Nephron (organoid): Measurements from ENCODE around the gene C5orf34.
"Not testable (repeated sequence)": the region's sequence is repeated elsewhere in the genome, so short reads cannot be mapped to it uniquely, and the experiment has no call there.

Source experiments
- H3K27ac Mint-ChIP-seq, 3 experiments: 2 replicates each; pipeline ENCODE4 v1.8.0; 2020; ENCODE audit warnings: mixed read lengths in 3 of 3, mild to moderate bottlenecking in 2 of 3, moderate library complexity in 1 of 3
- H3K27me3 Mint-ChIP-seq: 2 replicates; pipeline ENCODE4 v1.8.0; 2021; ENCODE audit warnings: low read depth, mild to moderate bottlenecking, moderate library complexity, mixed read lengths
- H3K36me3 Mint-ChIP-seq: 2 replicates; pipeline ENCODE4 v1.8.0; 2020; ENCODE audit warnings: low read depth, mixed read lengths
- H3K4me1 Mint-ChIP-seq: 2 replicates; pipeline ENCODE4 v1.8.0; 2020; ENCODE audit warnings: mixed read lengths
- H3K4me3 Mint-ChIP-seq, 3 experiments: 2 replicates each; pipeline ENCODE4 v1.8.0; 2020; ENCODE audit warnings: mild to moderate bottlenecking in 3 of 3, mixed read lengths in 3 of 3, moderate library complexity in 2 of 3
- H3K9me3 Mint-ChIP-seq: 2 replicates; pipeline ENCODE4 v1.8.0; 2020; ENCODE audit warnings: mixed read lengths
- CTCF ChIP-seq, 3 experiments: fragments of 200-600 bp; sonication (generic); IDR thresholded peaks; one replicate each; pipeline ENCODE4 v1.5.0; 2021; ENCODE audit warnings: antibody characterized with exemption in 3 of 3; ENCODE audit not compliant: unreplicated experiment in 3 of 3

The C5orf34 gene

GRCh38 chr5:43484106-43484849 lies 30.7 kb downstream of the C5orf34 start:
- Mint-ChIP-seq H3K4me1 (peaks cover 17% of the 10 kb centered on the region), H3K4me3 (peak overlapping the region; percentile 97 to 99 (median 98)), H3K36me3 (no peaks in the 10 kb centered on the region), H3K27me3 (no peaks in the 10 kb centered on the region), H3K9me3 (no peaks in the 10 kb centered on the region), H3K27ac (peak overlapping the region; percentile 99)
- peak; percentile 75 to 79 (median 79) for TF ChIP-seq CTCF (IDR thresholded peaks at IDR 0.05; ENCODE audit: unreplicated experiment in 3 of 3)

- H3K27me3 Mint-ChIP-seq = no peaks in the 10 kb centered on the region
- H3K9me3 Mint-ChIP-seq = no peaks in the 10 kb centered on the region
- TF ChIP-seq CTCF (IDR thresholded peaks at IDR 0.05; ENCODE audit: unreplicated experiment in 3 of 3) = no peak
- no peaks in the 10 kb centered on the region for H3K36me3 Mint-ChIP-seq
- peak within 1 kb of the TSS; percentile 97 to 99 (median 98) for H3K4me3 Mint-ChIP-seq
- H3K4me1 Mint-ChIP-seq = peaks cover 17% of the 10 kb centered on the region
- H3K27ac Mint-ChIP-seq = peak within 1 kb of the TSS; percentile 99
Observed at GRCh38 chr5:43483298-43484105, 31.4 kb downstream of the C5orf34 start, which contains the start of gene TMEM267. TSS of gene TMEM267 (minus strand) at chr5:43483865. CDS start at chr5:43453969, 29,896 bp downstream.

GRCh38 chr5:43482490-43483297 lies 32.3 kb downstream of the C5orf34 start:
- H3K27me3 Mint-ChIP-seq = no peaks in the 10 kb centered on the region
- TF ChIP-seq CTCF (IDR thresholded peaks at IDR 0.05; ENCODE audit: unreplicated experiment in 3 of 3) = no peak
- peaks cover 17% of the 10 kb centered on the region for H3K4me1 Mint-ChIP-seq
- H3K9me3 Mint-ChIP-seq = no peaks in the 10 kb centered on the region
- no peaks in the 10 kb centered on the region for H3K36me3 Mint-ChIP-seq
- H3K4me3 Mint-ChIP-seq = peak overlapping the region; percentile 97 to 99 (median 98)
- peak overlapping the region; percentile 99 for H3K27ac Mint-ChIP-seq

GRCh38 chr5:43469671-43470391 lies 45.1 kb downstream of the C5orf34 start:
- Mint-ChIP-seq H3K27me3 (no peaks in the 10 kb centered on the region), H3K9me3 (peaks cover 69% of the 10 kb centered on the region), H3K4me3 (no peak overlapping the region), H3K36me3 (peaks cover 85% of the 10 kb centered on the region), H3K27ac (no peak overlapping the region), H3K4me1 (no peaks in the 10 kb centered on the region)
- no peak for TF ChIP-seq CTCF (IDR thresholded peaks at IDR 0.05; ENCODE audit: unreplicated experiment in 3 of 3)

- Mint-ChIP-seq H3K27ac (no peak overlapping the region), H3K36me3 (peaks cover 82% of the 10 kb centered on the region), H3K4me3 (no peak overlapping the region), H3K27me3 (no peaks in the 10 kb centered on the region), H3K4me1 (no peaks in the 10 kb centered on the region), H3K9me3 (peaks cover 67% of the 10 kb centered on the region)
- no peak for TF ChIP-seq CTCF (IDR thresholded peaks at IDR 0.05; ENCODE audit: unreplicated experiment in 3 of 3)
Observed at GRCh38 chr5:43467100-43467499, 47.8 kb downstream of the C5orf34 start.

GRCh38 chr5:43465455-43465854 lies 49.5 kb downstream of the C5orf34 start:
- H3K9me3 Mint-ChIP-seq = peaks cover 59% of the 10 kb centered on the region
- H3K27ac Mint-ChIP-seq, H3K4me1 Mint-ChIP-seq, H3K4me3 Mint-ChIP-seq, H3K27me3 Mint-ChIP-seq: not testable (repeated sequence)
- H3K36me3 Mint-ChIP-seq = peaks cover 79% of the 10 kb centered on the region
